Measurements from ENCODE around the gene PON3.
"Not testable (repeated sequence)": the region's sequence is repeated elsewhere in the genome, so short reads cannot be mapped to it uniquely, and the experiment has no call there.

Gene PON3

GRCh38 chr7:95411666-95412065 lies 15.5 kb upstream of the PON3 start:
- no peak for DNase-seq (ENCODE audit: low read depth)

DNA sequence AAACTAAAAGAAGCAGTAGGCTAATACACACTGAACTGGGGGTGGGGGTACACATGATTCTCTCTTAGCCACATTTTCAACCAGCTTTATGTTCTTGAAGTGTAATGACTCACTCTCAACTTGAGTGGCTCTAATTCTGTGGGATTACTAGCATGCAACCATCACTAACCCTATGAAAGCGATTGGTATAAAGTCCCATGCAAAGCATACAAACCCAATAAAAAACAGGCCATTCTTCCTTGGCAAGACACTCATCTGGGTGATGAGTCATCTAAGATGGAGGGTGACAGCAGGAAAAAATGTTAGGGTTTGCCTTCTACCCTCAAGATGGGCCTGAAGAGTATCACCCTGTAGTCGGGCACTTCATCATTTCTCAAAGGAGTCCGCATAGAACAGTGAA lies 14.9 kb upstream of the PON3 start:
- DNase-seq (ENCODE audit: low read depth): no peak

DNA sequence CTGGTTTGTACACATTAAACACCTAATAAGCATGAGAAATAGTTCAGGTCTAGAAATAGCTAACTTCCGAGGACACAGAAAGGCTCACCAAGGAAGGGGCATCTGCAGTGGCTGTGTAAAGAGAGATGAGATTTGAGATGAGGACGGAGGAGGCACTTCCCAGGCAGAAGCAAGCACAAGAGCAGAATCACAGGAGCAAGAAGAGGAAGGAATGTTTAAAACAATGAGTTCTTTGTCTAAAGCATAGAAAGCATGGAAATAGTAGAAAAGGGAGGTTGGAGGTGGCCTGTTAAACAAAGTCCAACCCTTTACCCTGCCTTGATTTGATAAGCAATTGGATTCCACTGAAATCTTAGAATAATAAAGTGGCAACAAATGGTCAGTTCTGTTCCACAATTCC lies 11.6 kb upstream of the PON3 start:
- DNase-seq (ENCODE audit: low read depth): no peak

- DNase-seq (ENCODE audit: low read depth): no peak
Measured at GRCh38 chr7:95405800-95406199, 9.6 kb upstream of the PON3 start.

DNA sequence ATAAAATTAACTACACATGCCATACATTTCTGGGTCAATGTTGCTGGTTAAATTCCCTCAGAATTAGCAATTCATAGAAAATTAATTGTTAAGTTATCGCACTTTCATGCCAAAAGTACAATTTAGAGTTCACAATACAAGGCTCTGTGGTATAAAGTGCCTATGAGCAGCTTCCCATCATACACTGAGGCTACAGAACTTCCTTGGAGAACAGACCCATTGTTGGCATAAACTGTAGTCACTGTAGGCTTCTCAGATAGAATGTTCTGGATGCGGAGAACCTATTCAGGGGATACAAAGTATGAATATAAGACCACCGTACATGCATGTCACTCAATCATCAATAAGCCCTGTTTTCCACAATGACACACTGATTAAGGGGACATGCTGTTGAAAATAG lies 9.0 kb upstream of the PON3 start:
- DNase-seq (ENCODE audit: low read depth): no peak

- DNase-seq (ENCODE audit: low read depth): no peak
Measured at GRCh38 chr7:95404316-95404865, 8.2 kb upstream of the PON3 start.

- DNase-seq (ENCODE audit: low read depth): no peak
Measured at GRCh38 chr7:95398155-95398940, 2.2 kb upstream of the PON3 start.

GRCh38 chr7:95397381-95397780 lies 1.2 kb upstream of the PON3 start:
- DNase-seq (ENCODE audit: low read depth): no peak

DNA sequence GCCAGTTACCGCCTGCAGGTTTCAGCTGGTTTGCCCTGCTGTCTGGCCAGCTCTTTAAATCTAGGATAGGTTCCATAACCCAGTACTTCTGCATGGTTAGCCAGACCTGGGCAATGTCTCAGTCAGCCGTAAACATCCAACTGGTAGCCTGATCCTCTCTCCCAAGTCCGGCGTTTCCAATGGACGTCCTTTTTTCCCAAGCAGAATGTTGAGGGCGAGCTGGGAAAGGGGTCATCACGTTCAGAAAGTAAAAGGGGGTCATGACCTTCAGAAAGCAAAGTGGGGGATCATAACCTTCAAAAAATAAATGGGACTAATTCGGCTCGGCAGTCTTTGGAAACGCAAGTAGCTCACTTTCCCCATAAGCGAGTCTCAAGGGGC lies 430 bp downstream of the PON3 start:
- no peak for DNase-seq (ENCODE audit: low read depth)

DNA sequence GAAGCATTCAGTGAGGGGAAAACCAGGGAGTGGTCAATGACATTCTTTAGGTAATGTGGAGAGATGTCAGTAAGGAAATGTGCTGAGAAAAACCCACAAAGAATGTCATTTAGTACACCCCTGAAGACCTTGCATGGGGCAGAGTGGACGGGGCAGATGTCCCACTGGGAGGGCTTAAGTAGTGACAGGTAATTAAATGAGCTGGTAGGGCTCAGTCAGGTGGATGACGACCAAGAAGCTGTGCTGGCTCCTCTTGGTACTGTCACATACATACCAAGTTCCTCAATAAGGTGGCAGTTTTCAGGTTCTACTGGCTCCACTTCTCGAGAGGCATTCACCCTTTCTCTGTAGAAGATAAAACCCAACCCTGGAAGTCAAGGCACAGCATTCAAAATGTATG lies 1.8 kb downstream of the PON3 start:
- DNase-seq (ENCODE audit: low read depth): no peak

- no peak for DNase-seq (ENCODE audit: low read depth)
Measured at GRCh38 chr7:95391761-95392160, 4.4 kb downstream of the PON3 start.

DNA sequence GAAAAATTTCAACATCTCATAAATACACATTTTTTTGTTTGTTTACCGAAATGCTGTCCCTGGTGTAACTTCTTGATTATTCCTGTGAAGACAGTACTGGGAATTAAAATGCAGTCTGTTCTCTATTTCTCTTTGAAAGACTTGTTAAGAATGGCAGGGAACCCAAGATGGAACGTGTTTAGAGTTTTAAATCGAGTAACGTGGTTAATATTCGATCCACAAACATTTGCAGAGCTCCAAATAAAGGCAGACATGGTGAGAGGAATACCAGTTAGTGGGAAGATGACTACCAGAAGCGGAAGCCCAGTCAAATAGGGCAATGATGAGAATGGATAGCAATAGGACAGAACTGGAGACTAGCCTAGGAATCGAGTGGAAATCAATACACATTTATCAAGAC lies 6.7 kb downstream of the PON3 start:
- DNase-seq (ENCODE audit: low read depth): no peak

DNA sequence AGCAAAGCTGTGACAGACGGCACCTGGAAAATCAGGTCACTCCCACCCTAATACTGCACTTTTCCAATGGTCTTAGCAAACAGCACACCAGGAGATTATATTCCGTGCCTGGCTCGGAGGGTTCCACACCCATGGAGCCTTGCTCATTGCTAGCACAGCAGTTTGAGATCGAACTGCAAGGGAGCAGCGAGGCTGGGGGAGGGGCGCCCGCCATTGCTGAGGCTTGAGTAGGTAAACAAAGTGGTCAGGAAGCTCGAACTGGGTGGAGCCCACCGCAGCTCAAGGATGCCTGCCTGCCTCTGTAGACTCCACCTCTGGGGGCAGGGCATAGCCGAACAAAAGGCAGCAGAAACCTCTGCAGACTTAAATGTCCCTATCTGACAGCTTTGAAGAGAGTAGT lies 16.7 kb downstream of the PON3 start:
- DNase-seq (ENCODE audit: low read depth): not testable (repeated sequence)

DNA sequence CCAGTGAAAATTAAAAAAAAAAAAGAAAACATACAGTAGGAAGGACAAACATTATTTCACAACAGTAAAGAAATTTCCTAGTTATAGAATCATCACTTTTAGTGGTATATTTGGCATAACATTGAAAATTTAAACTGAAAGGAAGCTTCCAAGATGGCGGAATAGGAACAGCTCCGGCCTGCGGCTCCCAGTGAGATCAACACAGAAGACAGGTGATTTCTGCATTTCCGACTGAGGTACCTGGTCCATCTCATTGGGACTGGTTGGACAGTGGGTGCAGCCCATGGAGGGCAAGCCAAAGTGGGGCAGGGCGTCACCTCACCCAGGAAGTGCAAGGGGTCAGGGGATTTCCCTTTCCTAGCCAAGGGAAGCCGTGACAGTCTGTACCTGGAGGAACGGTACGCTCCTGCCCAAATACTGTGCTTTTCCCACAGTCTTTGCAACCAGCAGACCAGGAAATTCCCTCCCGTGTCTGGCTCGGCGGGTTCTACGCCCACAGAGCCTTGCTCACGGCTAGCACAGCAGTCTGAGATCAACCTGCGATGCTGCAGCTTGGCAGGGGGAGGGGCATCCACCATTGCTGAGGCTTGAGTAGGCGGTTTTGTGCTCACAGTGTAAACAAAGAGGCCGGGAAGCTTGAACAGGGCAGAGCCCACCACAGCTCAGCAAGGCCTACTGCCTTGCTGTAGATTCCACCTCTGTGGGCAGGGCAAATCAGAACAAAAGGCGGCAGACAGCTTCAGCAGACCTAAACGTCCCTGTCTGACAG lies 19.4 kb downstream of the PON3 start:
- DNase-seq (ENCODE audit: low read depth): no peak

DNA sequence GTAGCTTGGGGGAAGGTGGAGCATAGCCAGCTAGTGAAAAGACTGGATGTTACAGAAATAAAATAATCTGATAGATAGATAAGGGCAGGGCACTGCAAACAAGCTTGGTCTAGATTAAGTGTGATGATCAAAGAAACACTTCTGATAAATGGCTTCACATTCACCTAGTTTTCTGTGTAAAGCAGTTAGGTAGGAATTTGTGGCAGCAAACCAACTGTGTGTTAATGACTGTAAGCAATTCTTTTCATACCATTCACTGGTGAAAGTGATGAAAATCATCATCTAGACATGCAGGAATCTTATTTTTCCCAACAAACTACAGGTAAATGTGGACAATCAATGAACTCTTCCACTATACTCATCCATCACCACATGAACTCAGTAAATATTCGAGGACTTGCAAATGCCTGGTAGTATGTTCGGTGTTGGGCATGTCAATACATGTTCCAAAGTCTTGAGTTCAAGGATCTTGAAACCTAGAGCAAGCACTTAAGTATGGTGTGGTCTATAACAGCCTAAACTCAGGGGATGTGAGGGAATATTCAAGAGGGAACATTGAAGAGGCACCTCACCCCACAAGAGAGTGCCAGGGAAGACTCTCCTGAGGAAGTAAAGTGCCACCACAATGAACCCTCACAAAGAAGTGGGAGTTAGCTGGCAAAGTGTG lies 20.5 kb downstream of the PON3 start:
- DNase-seq (ENCODE audit: low read depth): no peak

GRCh38 chr7:95373323-95373722 lies 22.9 kb downstream of the PON3 start:
- DNase-seq (ENCODE audit: low read depth): no peak

DNA sequence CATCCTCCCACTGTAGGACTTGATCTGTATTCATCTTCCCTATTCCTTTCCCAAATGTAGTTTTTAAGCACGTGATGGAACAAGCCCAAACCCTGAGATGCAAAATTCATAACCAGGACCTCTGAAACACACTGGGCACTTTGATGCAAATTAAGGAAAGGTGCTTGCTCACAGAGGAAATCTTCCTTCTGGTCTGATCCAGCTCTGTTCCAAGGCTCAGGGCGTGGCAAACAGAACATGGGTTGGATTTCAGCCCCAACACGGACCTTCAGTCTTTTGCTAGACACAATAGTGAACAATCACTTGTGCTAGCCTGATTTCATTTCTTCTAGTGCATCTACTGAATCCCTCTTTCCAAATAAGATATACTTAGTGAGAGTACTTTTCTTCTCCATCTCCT lies 27.9 kb downstream of the PON3 start:
- no peak for DNase-seq (ENCODE audit: low read depth)

GRCh38 chr7:95367606-95368005 lies 28.6 kb downstream of the PON3 start:
- DNase-seq (ENCODE audit: low read depth): no peak

- DNase-seq (ENCODE audit: low read depth): no peak
Measured at GRCh38 chr7:95365151-95365550, 31.0 kb downstream of the PON3 start.

DNA sequence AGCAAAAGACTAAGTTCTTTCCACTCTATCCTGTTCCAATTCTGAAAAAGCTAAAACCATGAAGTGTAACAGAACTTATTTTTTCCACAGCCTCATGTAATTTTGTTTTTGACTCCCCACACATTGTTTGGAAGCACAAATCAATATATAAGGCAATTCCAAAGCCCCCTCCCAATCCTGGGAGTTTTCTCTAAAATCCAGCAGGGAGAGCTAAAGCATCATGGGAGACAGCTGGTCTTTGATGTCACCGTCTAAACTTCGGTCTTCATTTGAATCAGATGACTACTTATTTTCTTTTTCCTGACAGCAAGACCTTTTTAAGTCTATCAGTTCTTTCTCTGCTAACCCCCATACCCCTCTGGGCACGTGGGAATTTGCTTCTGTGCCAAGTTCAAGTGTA lies 38.6 kb downstream of the PON3 start:
- no peak for DNase-seq (ENCODE audit: low read depth)

DNA sequence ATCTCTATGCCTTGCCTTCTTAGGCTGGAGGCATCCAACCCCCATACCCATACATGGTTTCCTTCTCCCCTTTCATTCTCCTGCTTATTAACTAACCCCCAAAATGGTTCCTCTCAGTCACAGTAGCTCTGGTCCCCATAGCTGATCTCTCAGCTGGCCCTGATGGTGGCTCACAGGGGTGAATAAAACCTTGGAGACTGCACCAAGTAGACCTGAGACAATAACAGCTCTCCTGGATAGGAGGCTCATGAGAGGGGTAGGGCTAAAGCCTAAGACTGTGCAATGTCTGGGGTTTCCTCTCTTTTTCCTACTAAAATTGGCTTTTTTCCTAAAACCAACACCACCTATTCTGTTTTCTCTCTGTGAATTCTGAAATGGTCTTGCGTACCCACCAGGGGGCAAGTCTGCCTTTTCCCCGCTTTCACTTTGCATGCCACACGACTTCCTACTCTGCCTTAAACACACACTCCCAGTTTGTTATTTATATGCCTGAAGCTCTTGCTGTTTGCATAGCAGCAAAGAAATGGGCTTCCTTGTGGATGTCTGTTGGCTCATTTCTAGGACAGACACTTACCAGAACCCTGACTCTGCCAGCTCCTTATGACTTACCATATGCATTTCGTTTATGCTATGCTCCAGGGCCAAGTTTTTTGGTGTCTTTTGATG lies 53.4 kb downstream of the PON3 start:
- DNase-seq (ENCODE audit: low read depth): no peak

GRCh38 chr7:95342029-95342428 lies 54.1 kb downstream of the PON3 start:
- DNase-seq (ENCODE audit: low read depth): no peak
